CD4-positive, alpha-beta T cell (primary cell): Measurements from ENCODE around the gene CPM. TPM values are rescaled to one million over a fixed set of nuclear protein-coding genes. Genes with fewer than 3 reads are reported as not detected.

Experiments used
- ATAC-seq: fragments of 200-7000 bp; cut with Tn5 transposase; one replicate; pipeline ENCODE4 v1.10.0; 2022; ENCODE audit warnings: mild to moderate bottlenecking; ENCODE audit not compliant: poor library complexity
- CTCF ChIA-PET: fragments of 350-600 bp; sonication (Branson Sonifier 250); formaldehyde crosslinking; loops from one replicate; lab custom pipeline; 2021; ENCODE audit warnings: antibody characterized with exemption, inconsistent platforms; lab: Charles Lee
- POLR2A ChIA-PET: fragments of 350-600 bp; sonication (Branson Sonifier 250); formaldehyde crosslinking; loops from one replicate; lab custom pipeline; 2021; ENCODE audit warnings: antibody characterized with exemption, inconsistent platforms; lab: Charles Lee
- DNase-seq, 14 experiments: peaks; one replicate each; pipeline ENCODE4 v3.0.0-alpha.2; 2013 to 2020; ENCODE audit warnings: mixed read lengths in 2 of 14
- H3K27ac ChIP-seq, 2 donors: one replicate each; pipeline versions ENCODE4 v1.5.1 to v1.7.0; 2013; ENCODE audit warnings: low read length in 2 of 2, low read depth in 1 of 2, mild to moderate bottlenecking in 1 of 2
- H3K27me3 ChIP-seq, 2 experiments: 1 replicate in 1 of 2; 2 replicates in 1 of 2; pipeline versions ENCODE4 v1.6.1 to v1.7.0; 2013; ENCODE audit warnings: low read length in 2 of 2, control low read depth in 1 of 2, mild to moderate bottlenecking in 1 of 2, moderate library complexity in 1 of 2; ENCODE audit not compliant: insufficient read depth in 2 of 2, control insufficient read depth in 1 of 2
- H3K36me3 ChIP-seq: one replicate; pipeline ENCODE4 v1.6.1; 2013; ENCODE audit warnings: low read length, control low read depth; ENCODE audit not compliant: insufficient read depth
- H3K4me1 ChIP-seq: one replicate; pipeline ENCODE4 v1.6.1; 2013; ENCODE audit warnings: low read length, control low read depth; ENCODE audit not compliant: insufficient read depth
- H3K4me3 ChIP-seq: one replicate; pipeline ENCODE4 v1.5.1; 2013; ENCODE audit warnings: mild to moderate bottlenecking, low read length, moderate library complexity
- H3K9me3 ChIP-seq, 2 experiments: 1 replicate in 1 of 2; 2 replicates in 1 of 2; pipeline versions ENCODE4 v1.6.1 to v1.7.0; 2013; ENCODE audit warnings: low read length in 2 of 2, mild to moderate bottlenecking in 2 of 2, control low read depth in 1 of 2, moderate library complexity in 1 of 2; ENCODE audit not compliant: control insufficient read depth in 1 of 2, insufficient read depth in 1 of 2
- H3K27ac Mint-ChIP-seq: one replicate; pipeline ENCODE4 v1.8.0; 2020; ENCODE audit warnings: mixed read lengths
- H3K27me3 Mint-ChIP-seq: one replicate; pipeline ENCODE4 v1.8.0; 2021; ENCODE audit warnings: mixed read lengths
- H3K36me3 Mint-ChIP-seq: one replicate; pipeline ENCODE4 v1.8.0; 2021; ENCODE audit warnings: low read depth, mixed read lengths
- H3K4me1 Mint-ChIP-seq: one replicate; pipeline ENCODE4 v1.8.0; 2021; ENCODE audit warnings: low read depth, mixed read lengths
- H3K4me3 Mint-ChIP-seq: one replicate; pipeline ENCODE4 v1.8.0; 2020; ENCODE audit warnings: mild to moderate bottlenecking, mixed read lengths
- H3K9me3 Mint-ChIP-seq: one replicate; pipeline ENCODE4 v1.8.0; 2020; ENCODE audit warnings: mixed read lengths
- intact Hi-C, 2 experiments: fragments of 100-400 bp; cut with DNase I in 1 of 2; cut with micrococcal nuclease in 1 of 2; formaldehyde crosslinking; loops; one replicate each; pipeline versions ENCODE4 v1.15.1 to v1.9.0; 2023 to 2025; cut with DNase I, micrococcal nuclease
- total RNA-seq, 174 experiments: library from RNA in 2 of 174; stranded (reverse) in 2 of 174; gene quantifications; one replicate each; pipeline ENCODE4 v1.2.3 and lab custom pipeline; 2021 to 2026
- TF ChIP-seq, protein P1 (sequence below): fragments of 200-600 bp; IDR thresholded peaks from one replicate; pipeline ENCODE4 v1.8.0; 2022; ENCODE audit warnings: antibody characterized with exemption, mild to moderate bottlenecking

Gene CPM
- total RNA-seq, 2 experiments from 2014 or later: 1.9 to 2.2 TPM

DNA sequence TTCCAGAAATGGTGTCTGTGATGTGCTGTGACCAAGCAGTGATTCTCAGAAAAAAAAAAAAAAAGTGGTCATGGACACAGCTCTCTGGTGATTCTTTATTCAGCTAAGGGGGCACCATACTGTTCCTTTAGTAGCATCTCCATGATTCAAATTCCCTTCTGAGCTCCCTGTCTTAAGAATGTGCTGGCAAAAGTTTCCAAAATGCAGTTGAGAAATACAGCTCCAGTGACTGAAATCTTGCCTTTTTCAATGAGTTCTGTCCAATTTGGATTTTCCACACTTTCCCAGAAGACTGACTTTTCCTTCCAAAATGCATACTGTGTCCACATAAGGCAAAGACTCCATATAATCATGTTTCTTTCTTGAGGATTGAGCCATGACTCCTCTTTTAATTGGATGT, 24.3 kb upstream of the CPM start:
- H3K9me3 Mint-ChIP-seq: no peaks in the 10 kb centered on the region
- H3K4me1 Mint-ChIP-seq: no peaks in the 10 kb centered on the region
- Histone ChIP-seq H3K4me3 (no peak overlapping the region), H3K4me1 (peaks cover 5% of the 10 kb centered on the region), H3K9me3 (peaks cover 0 to 7% of the 10 kb centered on the region in 2 experiments), H3K27ac (no peak overlapping the region), H3K27me3 (no peaks in the 10 kb centered on the region), H3K36me3 (no peaks in the 10 kb centered on the region)
- no peak overlapping the region for H3K4me3 Mint-ChIP-seq
- TF ChIP-seq, protein P1, sequence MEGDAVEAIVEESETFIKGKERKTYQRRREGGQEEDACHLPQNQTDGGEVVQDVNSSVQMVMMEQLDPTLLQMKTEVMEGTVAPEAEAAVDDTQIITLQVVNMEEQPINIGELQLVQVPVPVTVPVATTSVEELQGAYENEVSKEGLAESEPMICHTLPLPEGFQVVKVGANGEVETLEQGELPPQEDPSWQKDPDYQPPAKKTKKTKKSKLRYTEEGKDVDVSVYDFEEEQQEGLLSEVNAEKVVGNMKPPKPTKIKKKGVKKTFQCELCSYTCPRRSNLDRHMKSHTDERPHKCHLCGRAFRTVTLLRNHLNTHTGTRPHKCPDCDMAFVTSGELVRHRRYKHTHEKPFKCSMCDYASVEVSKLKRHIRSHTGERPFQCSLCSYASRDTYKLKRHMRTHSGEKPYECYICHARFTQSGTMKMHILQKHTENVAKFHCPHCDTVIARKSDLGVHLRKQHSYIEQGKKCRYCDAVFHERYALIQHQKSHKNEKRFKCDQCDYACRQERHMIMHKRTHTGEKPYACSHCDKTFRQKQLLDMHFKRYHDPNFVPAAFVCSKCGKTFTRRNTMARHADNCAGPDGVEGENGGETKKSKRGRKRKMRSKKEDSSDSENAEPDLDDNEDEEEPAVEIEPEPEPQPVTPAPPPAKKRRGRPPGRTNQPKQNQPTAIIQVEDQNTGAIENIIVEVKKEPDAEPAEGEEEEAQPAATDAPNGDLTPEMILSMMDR: no peak
- DNase-seq: no peak
- intact Hi-C loops: no loop called here
- ATAC-seq: no peak
- CTCF ChIA-PET: interaction anchor here (1.3 kb wide), 1 partner anchor 11 kb away, joined by 3 read pairs; no protein-coding TSS in a partner anchor
- no peaks in the 10 kb centered on the region for H3K27me3 Mint-ChIP-seq
- H3K36me3 Mint-ChIP-seq: no peaks in the 10 kb centered on the region
- POLR2A ChIA-PET: no interaction called here
- H3K27ac Mint-ChIP-seq: no peak overlapping the region

- ChIA-PET POLR2A (no interaction called here), CTCF (interaction anchor here (1.3 kb wide), 1 partner anchor 10 kb away, joined by 3 read pairs; no protein-coding TSS in a partner anchor)
- Mint-ChIP-seq H3K27ac (no peak overlapping the region), H3K9me3 (no peaks in the 10 kb centered on the region), H3K27me3 (no peaks in the 10 kb centered on the region), H3K4me1 (no peaks in the 10 kb centered on the region), H3K4me3 (no peak overlapping the region), H3K36me3 (no peaks in the 10 kb centered on the region)
- ATAC-seq: no peak
- Histone ChIP-seq H3K27me3 (no peaks in the 10 kb centered on the region), H3K4me3 (no peak overlapping the region), H3K4me1 (peaks cover 5% of the 10 kb centered on the region), H3K9me3 (peaks cover 0 to 7% of the 10 kb centered on the region in 2 experiments), H3K27ac (no peak overlapping the region), H3K36me3 (no peaks in the 10 kb centered on the region)
- no peak for DNase-seq
- intact Hi-C loops: no loop called here
- TF ChIP-seq, protein P1: no peak
These were observed 23.5 kb upstream of the CPM start for GRCh38 chr12:68956466-68956865.

- Histone ChIP-seq H3K27me3 (no peaks in the 10 kb centered on the region), H3K27ac (no peak overlapping the region), H3K4me3 (no peak overlapping the region), H3K36me3 (no peaks in the 10 kb centered on the region), H3K4me1 (peaks cover 5% of the 10 kb centered on the region), H3K9me3 (peaks cover 0 to 7% of the 10 kb centered on the region in 2 experiments)
- no peaks in the 10 kb centered on the region for H3K27me3 Mint-ChIP-seq
- ChIA-PET CTCF (no interaction called here), POLR2A (no interaction called here)
- H3K36me3 Mint-ChIP-seq: no peaks in the 10 kb centered on the region
- no peak for ATAC-seq
- no peak for DNase-seq
- no peaks in the 10 kb centered on the region for H3K9me3 Mint-ChIP-seq
- intact Hi-C loops: no loop called here
- no peak overlapping the region for H3K4me3 Mint-ChIP-seq
- no peaks in the 10 kb centered on the region for H3K4me1 Mint-ChIP-seq
- TF ChIP-seq, protein P1: no peak
- H3K27ac Mint-ChIP-seq: no peak overlapping the region
These were observed 21.8 kb upstream of the CPM start for GRCh38 chr12:68954811-68955210.
